HFF-Myc (cell line): ENCODE results near the gene PIN1.
"Not testable (repeated sequence)": the region's sequence is repeated elsewhere in the genome, so short reads cannot be mapped to it uniquely, and the experiment has no call there.

ENCODE experiments used
- DNase-seq: peaks from one replicate; pipeline ENCODE4 v3.0.0-alpha.2; 2011; ENCODE audit warnings: low read depth; ENCODE audit errors: extremely low read depth
- H3K4me3 ChIP-seq: replicated peaks from 2 replicates; pipeline ENCODE4 v1.5.1; 2011; ENCODE audit warnings: low read depth, mild to moderate bottlenecking, control low read depth, low read length
- CTCF ChIP-seq: IDR thresholded peaks from 2 replicates; pipeline ENCODE4 v1.5.1; 2012; ENCODE audit warnings: mild to moderate bottlenecking, low read depth, low read length, control low read depth; ENCODE audit errors: missing control alignments

Gene PIN1

DNA sequence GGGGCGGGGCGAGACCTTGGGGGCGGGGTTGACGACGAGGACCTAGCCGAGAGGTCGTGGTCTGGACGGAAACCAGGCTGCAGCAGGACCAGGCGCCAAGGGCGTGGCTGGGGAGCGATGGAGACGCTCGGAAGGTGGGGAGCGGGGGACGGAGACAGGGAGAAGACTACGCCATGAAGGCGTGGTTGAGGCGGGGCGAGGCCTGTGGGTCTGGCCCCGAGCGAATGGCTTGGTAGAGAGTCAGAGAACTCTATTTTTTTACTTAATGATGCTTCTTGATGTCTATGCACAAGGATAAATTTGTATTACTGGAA, 15.6 kb upstream of the PIN1 start:
- no peak for DNase-seq
- TF ChIP-seq CTCF, result no peak
- H3K4me3 ChIP-seq, result peak overlapping the region; percentile 12; the same call in 1 of the 2 replicates

DNA sequence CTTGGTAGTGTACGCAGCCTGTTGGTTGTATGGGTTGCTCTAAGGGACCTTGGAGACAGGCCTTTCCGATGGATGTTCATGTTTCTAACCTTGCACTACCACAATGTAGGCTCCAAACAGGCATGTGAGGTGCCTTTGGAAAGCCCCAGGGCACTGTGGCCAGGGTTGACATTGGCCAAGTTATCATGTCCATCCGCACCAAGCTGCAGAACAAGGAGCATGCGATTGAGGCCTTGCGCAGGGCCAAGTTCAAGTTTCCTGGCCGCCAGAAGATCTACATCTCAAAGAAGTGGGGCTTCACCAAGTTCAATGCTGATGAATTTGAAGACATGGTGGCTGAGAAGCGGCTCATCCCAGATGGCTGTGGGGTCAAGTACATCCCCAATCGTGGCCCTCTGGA, 15.1 kb upstream of the PIN1 start:
- 0 out of 2 replicates have a peak overlapping the region, but pooled peaks have one; percentile 12 for H3K4me3 ChIP-seq
- DNase-seq, result not testable (repeated sequence)

GRCh38 chr19:9823816-9824215, 11.3 kb upstream of the PIN1 start:
- DNase-seq, result no peak
- no peak for TF ChIP-seq CTCF
- no peak overlapping the region for H3K4me3 ChIP-seq

GRCh38 chr19:9827289-9828238, 7.6 kb upstream of the PIN1 start, which contains the start of gene UBL5:
UBL5 (plus strand) TSS chr19:9827918; CDS start chr19:9828338, 420 bp downstream.
- H3K4me3 ChIP-seq, result peak within 1 kb of the TSS; percentile 99
- peak; percentile 61 for DNase-seq
- no peak for TF ChIP-seq CTCF

DNA sequence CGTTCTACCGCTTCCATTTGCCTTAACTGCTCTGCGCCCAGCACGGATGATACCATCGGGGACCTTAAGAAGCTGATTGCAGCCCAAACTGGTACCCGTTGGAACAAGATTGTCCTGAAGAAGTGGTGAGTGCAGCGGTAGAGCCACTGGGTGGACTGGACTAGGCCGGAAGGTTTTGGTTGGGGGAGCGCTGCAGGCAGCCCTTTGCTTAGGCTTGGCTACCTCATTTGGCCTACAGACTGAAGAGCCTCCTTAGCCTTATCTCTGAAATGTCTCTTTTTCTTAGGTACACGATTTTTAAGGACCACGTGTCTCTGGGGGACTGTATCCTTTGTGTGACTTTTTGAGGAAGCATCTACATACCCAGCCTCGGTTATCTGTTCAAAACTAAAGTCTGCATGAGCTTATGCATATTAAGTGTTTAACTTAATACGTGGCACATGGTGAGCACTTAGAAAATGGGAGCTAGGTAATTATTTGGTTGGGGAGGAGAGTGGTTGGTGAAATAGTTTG, 6.5 kb upstream of the PIN1 start:
- TF ChIP-seq CTCF, result no peak
- DNase-seq, result no peak
- peak overlapping the region; percentile 99 for H3K4me3 ChIP-seq

DNA sequence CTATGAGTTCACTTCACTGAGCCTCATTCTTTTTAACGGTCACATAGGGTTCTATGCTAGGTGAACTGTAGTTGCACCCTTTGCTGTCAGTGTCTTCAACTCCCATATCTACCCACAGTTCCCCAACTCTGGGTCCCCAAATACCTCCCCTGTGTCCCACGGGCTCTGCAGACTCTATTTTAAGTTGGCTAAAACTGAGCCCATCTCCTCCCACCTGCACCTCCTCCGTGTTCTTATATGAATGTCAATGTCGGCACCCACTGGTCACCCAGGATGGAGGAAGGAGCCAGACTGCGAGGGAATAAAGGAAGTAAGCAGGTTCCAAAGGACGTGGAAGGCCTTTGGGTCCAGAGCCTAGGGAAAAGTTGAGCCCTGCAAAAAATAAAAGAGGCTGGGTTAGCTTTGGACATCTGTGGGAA, 802 bp upstream of the PIN1 start:
- H3K4me3 ChIP-seq, result peak overlapping the region; percentile 79
- no peak for TF ChIP-seq CTCF
- DNase-seq, result no peak

GRCh38 chr19:9835507-9835949, 410 bp downstream of the PIN1 start:
- H3K4me3 ChIP-seq, result peak overlapping the region; percentile 79
- DNase-seq, result no peak
- TF ChIP-seq CTCF, result no peak
